Heart left ventricle (tissue), 16 donors: Measurements from ENCODE around the gene CD28. TPM values are rescaled to one million over a fixed set of nuclear protein-coding genes. Genes with fewer than 3 reads are reported as not detected.
"Not testable (repeated sequence)": the region's sequence is repeated elsewhere in the genome, so short reads cannot be mapped to it uniquely, and the experiment has no call there.

Experiments
- ATAC-seq, 4 donors: fragments of 200-7000 bp; cut with Tn5 transposase; one replicate each; pipeline ENCODE4 v1.9.1; 2020 to 2022; ENCODE audit warnings: moderate library complexity in 4 of 4, mild to moderate bottlenecking in 3 of 4, moderate number of reproducible peaks in 1 of 4
- DNase-seq, 5 donors: peaks; one replicate each; pipeline ENCODE4 v3.0.0-alpha.2; 2020
- H3K27ac ChIP-seq, 12 donors: fragments of 200-600 bp; sonication (generic) in 4 of 12; one replicate each; pipeline versions ENCODE4 v1.5.0 to v1.8.0; 2016 to 2022; ENCODE audit warnings: mild to moderate bottlenecking in 2 of 12
- H3K27me3 ChIP-seq, 9 donors: fragments of 200-600 bp; sonication (generic) in 2 of 9; one replicate each; pipeline versions ENCODE4 v1.5.1 to v1.8.0; 2016 to 2022; ENCODE audit warnings: mild to moderate bottlenecking in 3 of 9
- H3K36me3 ChIP-seq, 9 donors: fragments of 200-600 bp; sonication (generic) in 2 of 9; one replicate each; pipeline versions ENCODE4 v1.5.0 to v1.8.0; 2018 to 2022; ENCODE audit warnings: mild to moderate bottlenecking in 2 of 9
- H3K4me1 ChIP-seq, 12 donors: fragments of 200-600 bp; sonication (generic) in 4 of 12; one replicate each; pipeline versions ENCODE4 v1.5.0 to v1.8.0; 2016 to 2022; ENCODE audit warnings: mild to moderate bottlenecking in 3 of 12
- H3K4me3 ChIP-seq, 12 donors: fragments of 200-600 bp; sonication (generic) in 4 of 12; one replicate each; pipeline versions ENCODE4 v1.5.0 to v1.8.0; 2017 to 2022; ENCODE audit warnings: mild to moderate bottlenecking in 9 of 12, moderate library complexity in 4 of 12
- H3K9me3 ChIP-seq, 12 donors: fragments of 200-600 bp; sonication (generic) in 4 of 12; one replicate each; pipeline versions ENCODE4 v1.5.0 to v1.8.0; 2016 to 2022; ENCODE audit warnings: mild to moderate bottlenecking in 1 of 12
- CTCF ChIP-seq, 12 donors: fragments of 200-600 bp; sonication (generic) in 4 of 12; IDR thresholded peaks; one replicate each; pipeline versions ENCODE4 v1.5.0 to v1.8.0; 2018 to 2022; ENCODE audit warnings: antibody characterized with exemption in 12 of 12, mild to moderate bottlenecking in 5 of 12
- POLR2A ChIP-seq, 2 donors: fragments of 450-650 bp; IDR thresholded peaks; one replicate each; pipeline ENCODE4 v1.6.1; 2017; ENCODE audit warnings: antibody characterized with exemption in 2 of 2, mild to moderate bottlenecking in 2 of 2, moderate library complexity in 2 of 2
- WGBS, 4 donors: extraction: QIAGEN DNeasy Blood & Tissue Kit in 2 of 4; methylation state at CpG; one replicate each; pipeline versions ENCODE4 v1.1.5 to v1.1.7; 2013 to 2018; 5-methylcytosine and 5-hydroxymethylcytosine counted together
- intact Hi-C, 10 donors: fragments of 100-400 bp; cut with DNase I; formaldehyde crosslinking; loops; one replicate each; pipeline versions ENCODE4 v1.11.1 to v1.14.2; 2022
- polyA plus RNA-seq, 2 donors: library from polyadenylated mRNA; stranded (reverse); fragments of 200-250 nt; gene quantifications; one replicate each; pipeline ENCODE4 v1.2.3, GENCODE V29; 2013
- total RNA-seq, 9 donors: library from RNA; depleted of rRNA in 2 of 9; stranded (reverse); fragments of >200 nt in 2 of 9; fragmentation: NEBNext Ultra II Directional in 3 of 9; extraction: Animal tissue kit (Norgen Biotek cat#: 25700) in 3 of 9; gene quantifications; one replicate each; pipeline versions ENCODE4 v1.1.0 to v1.2.4, GENCODE V29; 2016 to 2023
- donor health status: ischemic (EF 13 %, LVEDD 7.1; RV severe dilation, severe dysfunction).
- donor health status: healthy with polysubstance abuse.
- donor health status: DM: no; HTN: yes; CAD: no.
- donor health status: DM: no; HTN: no; CAD: no.
- donor health status: ischemic (EF 25% LVEDD 6.9; RV normal size, moderate dysfunction).
- donor health status: ischemic (EF 25% LVEDD 5.7; RV mildly dilated, moderate dysfunction).
- donor health status: healthy.
- donor health status: DM: yes; HTN: yes; CAD: no.
- donor health status: ischemic (EF 35%, LVEDD 5.7; RV mildly dilated, moderate dysfunction).
- donor health status: nonischemic (EF 11% LVEDD 7.7; RV severe dilation, severe dysfunction).
- donor health status: DM: yes; HTN: yes; CAD: no.
- donor health status: PGD.
- donor health status: ischemic (EF 29% LVEDD 5.4; RV normal size, mild dysfunction).
- donor health status: nonischemic (EF 23%, LVEDD 6.1; RV moderate dilation, normal function).

The CD28 gene
- total and polyA plus RNA-seq, 11 donors: 0.08 to 11.2 (median 0.81) TPM

- H3K9me3 ChIP-seq: peaks cover 0 to 9% (median 0%) of the 10 kb centered on the region in 12 donors
- no peaks in the 10 kb centered on the region for H3K36me3 ChIP-seq
- 76 to 85% (median 83%) methylated on average over 6 of the region's 6 CpGs for WGBS, 4 donors
- no peak overlapping the region for H3K4me3 ChIP-seq
- peak overlapping the region in 9 of 12 donors; percentile 3 to 85 (median 69) for H3K27ac ChIP-seq
- DNase-seq: no peak
- intact Hi-C loops: no loop called here
- H3K4me1 ChIP-seq: peaks cover 0 to 62% (median 39%) of the 10 kb centered on the region in 12 donors
- H3K27me3 ChIP-seq: no peaks in the 10 kb centered on the region
- no peak for TF ChIP-seq CTCF (IDR thresholded peaks at IDR 0.05)
- no peak for TF ChIP-seq POLR2A (IDR thresholded peaks at IDR 0.05)
- peak in 1 of 4 donors; percentile 12 for ATAC-seq
Measured at GRCh38 chr2:203693242-203693879, 13.1 kb upstream of the CD28 start.

- Histone ChIP-seq H3K36me3 (no peaks in the 10 kb centered on the region), H3K9me3 (peaks cover 0 to 9% (median 0%) of the 10 kb centered on the region in 12 donors), H3K4me1 (peaks cover 0 to 54% (median 31%) of the 10 kb centered on the region in 12 donors), H3K4me3 (no peak overlapping the region), H3K27me3 (no peaks in the 10 kb centered on the region), H3K27ac (peak overlapping the region in 9 of 12 donors; percentile 18 to 85 (median 69))
- WGBS, 4 donors: 60 to 67% (median 61%) methylated on average over 3 of the region's 3 CpGs
- ATAC-seq: no peak
- TF ChIP-seq CTCF (IDR thresholded peaks at IDR 0.05) (no peak), POLR2A (IDR thresholded peaks at IDR 0.05) (no peak)
- intact Hi-C loops: no loop called here
- DNase-seq: no peak
Measured at GRCh38 chr2:203694191-203694590, 12.2 kb upstream of the CD28 start.

DNA sequence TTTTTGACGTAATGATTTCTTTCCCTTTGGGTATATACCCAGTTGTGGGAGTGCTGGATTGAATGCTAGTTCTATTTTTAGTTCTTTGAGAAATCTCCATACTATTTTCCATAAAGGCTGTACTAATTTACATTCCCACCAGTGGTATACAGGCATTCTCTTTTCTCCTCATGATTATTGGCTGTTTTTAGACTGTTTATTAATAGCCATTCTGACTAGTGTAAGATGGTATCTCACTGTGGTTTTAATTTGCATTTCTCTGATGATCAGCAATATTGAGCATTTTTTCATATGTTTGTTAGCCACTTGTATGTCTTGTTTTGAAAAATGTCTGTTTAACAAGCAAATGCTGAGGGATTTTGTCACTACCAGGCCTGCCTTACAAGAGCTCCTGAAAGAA lies 9.2 kb upstream of the CD28 start:
- Histone ChIP-seq H3K27ac (no peak overlapping the region), H3K4me1 (peaks cover 0 to 24% (median 10%) of the 10 kb centered on the region in 12 donors), H3K4me3 (no peak overlapping the region), H3K36me3 (no peaks in the 10 kb centered on the region), H3K9me3 (peaks cover 0 to 13% (median 0%) of the 10 kb centered on the region in 12 donors), H3K27me3 (no peaks in the 10 kb centered on the region)
- TF ChIP-seq CTCF (IDR thresholded peaks at IDR 0.05): no peak
- WGBS, 4 donors: 82 to 87% (median 85%) methylated on average over 1 of the region's 1 CpG
- ATAC-seq (no peak), DNase-seq (no peak)
- intact Hi-C loops: no loop called here

DNA sequence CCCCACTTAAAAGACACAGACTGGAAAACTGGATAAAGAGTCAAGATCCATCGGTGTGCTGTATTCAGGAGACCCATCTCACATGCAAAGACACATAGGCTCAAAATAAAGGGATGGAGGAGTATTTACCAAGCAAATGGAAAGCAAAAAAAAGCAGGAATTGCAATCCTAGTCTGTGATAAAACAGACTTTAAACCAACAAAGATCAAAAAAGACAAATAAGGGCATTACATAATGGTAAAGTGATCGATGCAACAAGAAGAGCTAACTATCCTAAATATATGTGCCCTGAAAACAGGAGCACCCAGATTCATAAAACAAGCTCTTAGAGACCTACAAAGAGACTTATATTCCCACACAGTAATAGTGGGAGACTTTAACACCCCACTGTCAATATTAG lies 8.7 kb upstream of the CD28 start:
- peaks cover 0 to 19% (median 7%) of the 10 kb centered on the region in 12 donors for H3K4me1 ChIP-seq
- H3K27me3 ChIP-seq, H3K27ac ChIP-seq, DNase-seq, H3K36me3 ChIP-seq, ATAC-seq, intact Hi-C loops, H3K4me3 ChIP-seq: not testable (repeated sequence)
- H3K9me3 ChIP-seq: peaks cover 0 to 19% (median 1%) of the 10 kb centered on the region in 12 donors
- WGBS, 4 donors: 96 to 98% (median 97%) methylated on average over 2 of the region's 2 CpGs

DNA sequence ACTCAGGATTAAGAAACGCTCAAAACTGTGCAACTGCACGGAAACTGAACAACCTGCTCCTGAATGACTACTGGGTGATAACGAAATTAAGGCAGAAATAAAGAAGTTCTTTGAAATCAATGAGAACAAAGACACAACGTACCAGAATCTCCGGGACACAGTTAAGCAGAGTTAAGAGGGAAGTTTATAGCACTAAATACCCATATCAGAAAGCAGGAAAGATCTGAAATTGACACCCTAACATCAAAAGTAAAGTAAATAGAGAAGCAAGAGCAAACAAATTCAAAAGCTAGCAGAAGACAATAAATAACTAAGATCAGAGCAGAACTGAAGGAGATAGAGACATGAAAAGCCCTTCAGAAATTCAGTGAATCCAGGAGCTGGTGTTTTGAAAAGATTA lies 8.0 kb upstream of the CD28 start:
- Histone ChIP-seq H3K9me3 (peaks cover 0 to 25% (median 3%) of the 10 kb centered on the region in 12 donors), H3K4me1 (peaks cover 0 to 12% (median 1%) of the 10 kb centered on the region in 12 donors)
- DNase-seq, intact Hi-C loops, H3K27me3 ChIP-seq, ATAC-seq, H3K36me3 ChIP-seq, H3K27ac ChIP-seq, H3K4me3 ChIP-seq: not testable (repeated sequence)
- WGBS, 4 donors: 86 to 96% (median 94%) methylated on average over 5 of the region's 5 CpGs
